ENCODE results near the gene NYAP2.
A peak's percentile ranks its signal among the peaks of the same experiment; 100 is the strongest.

Gene NYAP2

GRCh38 chr2:225399504-225399903 is at the start of gene NYAP2:
Gene NYAP2 (plus strand): TSS chr2:225399710. CDS start chr2:225408881, 9,171 bp downstream.
- DNase-seq: peak; percentile 87

- no peak for DNase-seq
These were observed 45.9 kb upstream of the NYAP2 start for GRCh38 chr2:225353579-225354085.

- peak; percentile 2 for DNase-seq
These were observed 45.2 kb upstream of the NYAP2 start for GRCh38 chr2:225354281-225354774.

GRCh38 chr2:225355788-225356187 is 43.7 kb upstream of the NYAP2 start:
- DNase-seq: no peak

GRCh38 chr2:225366731-225367130 is 32.8 kb upstream of the NYAP2 start:
- no peak for DNase-seq

- no peak for DNase-seq
These were observed 32.0 kb upstream of the NYAP2 start for GRCh38 chr2:225367482-225367881.

GRCh38 chr2:225378984-225379383 is 20.5 kb upstream of the NYAP2 start:
- no peak for DNase-seq

GRCh38 chr2:225379856-225380255 is 19.7 kb upstream of the NYAP2 start:
- DNase-seq: peak; percentile 78

GRCh38 chr2:225381609-225382008 is 17.9 kb upstream of the NYAP2 start:
- DNase-seq: no peak

GRCh38 chr2:225398372-225398771 is 1.1 kb upstream of the NYAP2 start:
- peak; percentile 55 for DNase-seq

- DNase-seq: peak; percentile 73
These were observed 576 bp downstream of the NYAP2 start for GRCh38 chr2:225400060-225400511.

GRCh38 chr2:225400546-225401400 is 1.3 kb downstream of the NYAP2 start:
- DNase-seq: peak; percentile 47

GRCh38 chr2:225402210-225402776 is 2.8 kb downstream of the NYAP2 start:
- no peak for DNase-seq

GRCh38 chr2:225411452-225411851 is 11.9 kb downstream of the NYAP2 start:
- DNase-seq: no peak

- DNase-seq: no peak
These were observed 14.3 kb downstream of the NYAP2 start for GRCh38 chr2:225413786-225414185.

- no peak for DNase-seq
These were observed 15.4 kb downstream of the NYAP2 start for GRCh38 chr2:225414902-225415301.

GRCh38 chr2:225415341-225415740 is 15.8 kb downstream of the NYAP2 start:
- DNase-seq: no peak

GRCh38 chr2:225415792-225416191 is 16.3 kb downstream of the NYAP2 start:
- DNase-seq: no peak

GRCh38 chr2:225416616-225417367 is 17.3 kb downstream of the NYAP2 start:
- DNase-seq: no peak

- DNase-seq: no peak
These were observed 19.5 kb downstream of the NYAP2 start for GRCh38 chr2:225419033-225419432.

GRCh38 chr2:225422145-225422544 is 22.6 kb downstream of the NYAP2 start:
- DNase-seq: no peak

GRCh38 chr2:225425284-225425683 is 25.8 kb downstream of the NYAP2 start:
- no peak for DNase-seq

GRCh38 chr2:225428360-225428759 is 28.9 kb downstream of the NYAP2 start:
- no peak for DNase-seq

All from NCI-H2227 treated with DMSO at 0.1 percent for 48 hours (cell line).